Nephron progenitor cell (in vitro differentiated cells): ENCODE data around the gene C5orf24.

Source experiments
- DNase-seq: peaks from one replicate; pipeline ENCODE4 v3.0.0; 2021
- H3K27ac Mint-ChIP-seq: 2 replicates; pipeline ENCODE4 v1.8.0; 2021; ENCODE audit warnings: mild to moderate bottlenecking, moderate library complexity, mixed read lengths
- H3K27me3 Mint-ChIP-seq: 2 replicates; pipeline ENCODE4 v1.8.0; 2021; ENCODE audit warnings: mild to moderate bottlenecking, low read depth, mixed read lengths; ENCODE audit not compliant: poor library complexity
- H3K36me3 Mint-ChIP-seq: 2 replicates; pipeline ENCODE4 v1.8.0; 2021; ENCODE audit warnings: low read depth, mixed read lengths
- H3K4me1 Mint-ChIP-seq: 2 replicates; pipeline ENCODE4 v1.8.0; 2021; ENCODE audit warnings: mixed read lengths
- H3K4me3 Mint-ChIP-seq: 2 replicates; pipeline ENCODE4 v1.8.0; 2021; ENCODE audit warnings: mild to moderate bottlenecking, moderate library complexity, mixed read lengths
- H3K9me3 Mint-ChIP-seq: 2 replicates; pipeline ENCODE4 v1.8.0; 2021; ENCODE audit warnings: mild to moderate bottlenecking, moderate library complexity, mixed read lengths
- TF ChIP-seq, protein P1 (sequence below): fragments of 200-600 bp; sonication (generic); IDR thresholded peaks from 2 replicates; pipeline ENCODE4 v1.5.0; 2021; ENCODE audit warnings: antibody characterized with exemption

Gene C5orf24

DNA sequence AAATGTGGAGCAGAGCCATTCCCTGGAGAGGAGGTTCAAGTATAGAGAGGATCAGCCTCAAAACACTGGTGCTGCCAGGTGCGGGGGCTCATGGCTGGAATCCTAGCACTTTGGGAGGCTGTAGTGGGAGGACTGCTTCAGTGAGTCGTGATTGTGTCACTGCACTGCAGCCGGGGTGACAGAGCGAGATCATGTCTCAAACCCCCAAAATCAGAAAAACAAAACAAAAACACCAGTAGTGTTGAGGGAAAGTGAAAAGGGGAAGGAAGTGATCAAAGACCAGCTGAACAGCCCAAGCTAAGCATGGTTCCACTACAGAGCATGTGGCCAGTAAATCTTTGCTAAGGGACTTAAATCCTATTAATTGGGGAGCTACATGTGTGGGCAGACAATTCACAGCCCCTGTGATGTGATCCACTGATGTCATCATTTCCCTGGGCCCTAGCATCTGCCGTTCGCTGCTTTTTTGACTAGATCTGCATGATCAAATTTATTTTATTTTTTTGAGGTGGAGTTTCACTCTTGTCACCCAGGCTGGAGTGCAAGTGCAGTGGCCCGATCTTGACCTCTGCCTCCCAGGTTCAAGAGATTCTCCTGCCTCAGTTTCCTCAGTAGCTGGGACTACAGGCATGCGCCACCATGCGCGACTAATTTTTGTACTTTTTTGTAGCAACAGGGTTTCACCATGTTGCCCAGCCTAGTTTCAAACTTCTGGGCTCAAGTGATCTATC is 56.5 kb downstream of the C5orf24 start:
- Mint-ChIP-seq H3K4me1 (peaks cover 9% of the 10 kb centered on the region), H3K27me3 (no peaks in the 10 kb centered on the region), H3K4me3 (no peak overlapping the region), H3K27ac (peak overlapping the region; percentile 95), H3K36me3 (peaks cover 7% of the 10 kb centered on the region), H3K9me3 (no peaks in the 10 kb centered on the region)
- DNase-seq, result no peak
- TF ChIP-seq, protein P1, sequence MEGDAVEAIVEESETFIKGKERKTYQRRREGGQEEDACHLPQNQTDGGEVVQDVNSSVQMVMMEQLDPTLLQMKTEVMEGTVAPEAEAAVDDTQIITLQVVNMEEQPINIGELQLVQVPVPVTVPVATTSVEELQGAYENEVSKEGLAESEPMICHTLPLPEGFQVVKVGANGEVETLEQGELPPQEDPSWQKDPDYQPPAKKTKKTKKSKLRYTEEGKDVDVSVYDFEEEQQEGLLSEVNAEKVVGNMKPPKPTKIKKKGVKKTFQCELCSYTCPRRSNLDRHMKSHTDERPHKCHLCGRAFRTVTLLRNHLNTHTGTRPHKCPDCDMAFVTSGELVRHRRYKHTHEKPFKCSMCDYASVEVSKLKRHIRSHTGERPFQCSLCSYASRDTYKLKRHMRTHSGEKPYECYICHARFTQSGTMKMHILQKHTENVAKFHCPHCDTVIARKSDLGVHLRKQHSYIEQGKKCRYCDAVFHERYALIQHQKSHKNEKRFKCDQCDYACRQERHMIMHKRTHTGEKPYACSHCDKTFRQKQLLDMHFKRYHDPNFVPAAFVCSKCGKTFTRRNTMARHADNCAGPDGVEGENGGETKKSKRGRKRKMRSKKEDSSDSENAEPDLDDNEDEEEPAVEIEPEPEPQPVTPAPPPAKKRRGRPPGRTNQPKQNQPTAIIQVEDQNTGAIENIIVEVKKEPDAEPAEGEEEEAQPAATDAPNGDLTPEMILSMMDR, result no peak

DNA sequence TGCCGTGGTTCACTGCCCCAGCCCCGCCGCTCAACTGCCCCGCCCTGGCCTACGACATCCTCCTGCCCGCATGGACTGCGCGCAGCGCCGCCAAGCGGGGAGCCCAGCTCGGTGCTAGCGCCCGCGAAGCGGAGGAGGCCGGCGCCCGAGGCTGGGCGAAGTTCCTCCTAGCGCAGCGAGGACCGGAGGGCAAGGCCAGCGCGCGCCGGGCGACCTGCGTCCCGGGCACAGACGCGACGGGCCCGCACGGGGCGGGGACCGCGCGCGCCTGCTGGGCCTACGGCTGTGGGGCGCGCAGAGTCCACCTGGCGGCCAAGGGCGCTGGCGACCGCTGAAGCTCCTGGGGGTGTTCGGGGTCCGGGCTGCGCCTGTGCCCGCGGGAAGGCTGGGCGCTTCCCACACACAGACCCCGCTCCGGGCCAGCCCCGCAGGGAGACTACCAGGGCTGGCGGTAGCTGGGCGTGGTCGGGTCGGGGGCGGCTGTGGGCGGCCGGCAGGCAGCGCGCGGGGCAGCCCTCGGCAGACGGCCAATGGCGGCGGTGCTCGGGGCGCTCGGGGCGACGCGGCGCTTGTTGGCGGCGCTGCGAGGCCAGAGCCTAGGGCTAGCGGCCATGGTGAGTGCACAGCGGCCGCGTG is 59.0 kb downstream of the C5orf24 start, which contains the start of gene PCBD2:
Gene PCBD2 (plus strand): TSS at position 522 of the 636 bp plus-strand sequence. CDS start 9 bp downstream, at position 531.
- H3K9me3 Mint-ChIP-seq, result no peaks in the 10 kb centered on the region
- peak; percentile 92 for DNase-seq
- no peaks in the 10 kb centered on the region for H3K27me3 Mint-ChIP-seq
- peak within 1 kb of the TSS; percentile 92 for H3K4me3 Mint-ChIP-seq
- peaks cover 9% of the 10 kb centered on the region for H3K4me1 Mint-ChIP-seq
- H3K36me3 Mint-ChIP-seq, result peaks cover 6% of the 10 kb centered on the region
- H3K27ac Mint-ChIP-seq, result peak within 1 kb of the TSS; percentile 89
- TF ChIP-seq, protein P1, result peak; percentile 71

DNA sequence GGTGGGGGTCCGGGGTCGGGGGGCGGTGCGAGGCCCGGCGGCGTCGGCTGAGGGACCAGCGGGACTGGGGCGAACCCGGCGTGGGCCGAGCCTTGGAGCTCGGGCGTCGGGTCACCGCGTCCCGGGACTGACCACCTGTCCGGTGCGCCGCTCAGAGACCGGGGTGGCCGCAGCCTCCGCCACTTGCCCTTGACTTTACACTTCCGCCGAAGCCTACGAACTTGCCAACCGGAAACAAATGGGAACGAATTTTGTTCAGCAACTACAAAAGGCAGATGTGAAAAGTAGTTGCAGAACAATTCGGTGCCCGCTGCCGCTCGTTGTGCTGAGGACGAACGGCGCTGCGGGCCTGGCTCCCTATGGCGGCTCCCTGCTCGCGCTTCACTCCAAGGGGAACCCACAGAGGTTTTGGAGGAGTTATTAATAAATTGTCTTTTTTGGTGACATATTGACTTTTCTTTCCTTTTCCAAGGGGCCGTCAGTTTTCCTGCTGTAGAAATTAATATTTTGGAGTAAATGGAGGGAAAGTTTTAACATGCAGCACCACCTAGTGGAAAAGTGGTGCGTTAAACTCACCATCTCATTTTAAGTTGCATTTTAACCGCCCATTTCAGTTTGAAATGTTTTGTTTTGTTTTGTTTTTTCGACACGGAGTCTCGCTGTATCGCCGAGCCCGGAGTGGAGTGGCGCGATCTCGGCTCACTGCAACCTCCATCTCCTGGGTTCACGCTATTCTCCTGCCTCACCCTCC is 59.7 kb downstream of the C5orf24 start:
- no peaks in the 10 kb centered on the region for H3K36me3 Mint-ChIP-seq
- H3K27ac Mint-ChIP-seq, result peak overlapping the region; percentile 76
- no peaks in the 10 kb centered on the region for H3K9me3 Mint-ChIP-seq
- no peak for DNase-seq
- H3K4me3 Mint-ChIP-seq, result peak overlapping the region; percentile 92
- H3K27me3 Mint-ChIP-seq, result no peaks in the 10 kb centered on the region
- TF ChIP-seq, protein P1, result peak; percentile 79
- peaks cover 9% of the 10 kb centered on the region for H3K4me1 Mint-ChIP-seq

DNA sequence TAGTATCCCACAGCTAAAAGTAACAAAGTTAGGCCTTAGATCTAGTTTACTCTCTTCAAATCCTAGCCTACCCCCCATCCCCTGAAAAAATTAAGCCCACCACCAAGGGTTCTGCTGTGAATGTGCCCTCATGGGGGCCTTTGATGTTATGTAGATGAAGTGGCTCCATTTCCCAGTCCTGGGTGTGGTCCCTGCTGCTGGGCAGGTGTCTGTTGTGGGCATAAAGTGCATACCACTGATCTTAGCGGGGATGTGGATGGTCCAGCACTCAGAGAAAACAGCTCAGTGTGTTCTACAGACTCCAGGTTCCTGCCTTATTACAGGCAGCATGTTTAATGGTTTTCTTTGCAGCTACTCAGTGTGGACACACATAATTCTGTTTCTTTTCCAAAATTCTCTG is 61.0 kb downstream of the C5orf24 start:
- no peaks in the 10 kb centered on the region for H3K27me3 Mint-ChIP-seq
- DNase-seq, result no peak
- TF ChIP-seq, protein P1, result no peak
- H3K9me3 Mint-ChIP-seq, result no peaks in the 10 kb centered on the region
- peaks cover 9% of the 10 kb centered on the region for H3K4me1 Mint-ChIP-seq
- no peak overlapping the region for H3K27ac Mint-ChIP-seq
- peaks cover 5% of the 10 kb centered on the region for H3K36me3 Mint-ChIP-seq
- peak overlapping the region; percentile 61 for H3K4me3 Mint-ChIP-seq
